Stimulated activated CD4-positive, alpha-beta T cell treated with anti-CD3 and anti-CD28 coated beads, Interleukin-4, amount 100 ng/mL, for 48 hours (primary cell): Measurements from ENCODE around the gene BCL7C.
"Not testable (repeated sequence)": the region's sequence is repeated elsewhere in the genome, so short reads cannot be mapped to it uniquely, and the experiment has no call there.

Source experiments
- DNase-seq, 2 donors: peaks; one replicate each; pipeline ENCODE4 v3.0.0-alpha.2; 2020; ENCODE audit warnings: low read depth in 2 of 2

Gene BCL7C

GRCh38 chr16:30866031-30866430, 27.8 kb downstream of the BCL7C start:
- DNase-seq, result no peak

GRCh38 chr16:30863178-30863577, 30.7 kb downstream of the BCL7C start:
- DNase-seq, result not testable (repeated sequence)

- not testable (repeated sequence) for DNase-seq
Measured at GRCh38 chr16:30860729-30861128, 33.1 kb downstream of the BCL7C start.

- no peak for DNase-seq
Measured at GRCh38 chr16:30858829-30859423, 35.0 kb downstream of the BCL7C start.

- no peak for DNase-seq
Measured at GRCh38 chr16:30858111-30858495, 35.8 kb downstream of the BCL7C start.

- DNase-seq, result no peak
Measured at GRCh38 chr16:30853758-30854157, 40.1 kb downstream of the BCL7C start.

GRCh38 chr16:30850246-30850645, 43.6 kb downstream of the BCL7C start:
- no peak for DNase-seq

- DNase-seq, result no peak
Measured at GRCh38 chr16:30846649-30847402, 47.1 kb downstream of the BCL7C start.

- DNase-seq, result peak; percentile 61 to 79
Measured at GRCh38 chr16:30844671-30845449, 49.0 kb downstream of the BCL7C start.

- DNase-seq, result no peak
Measured at GRCh38 chr16:30844346-30844670, 49.6 kb downstream of the BCL7C start.

GRCh38 chr16:30843501-30843900, 50.4 kb downstream of the BCL7C start:
- no peak for DNase-seq

GRCh38 chr16:30842971-30843370, 50.9 kb downstream of the BCL7C start:
- no peak for DNase-seq

- no peak for DNase-seq
Measured at GRCh38 chr16:30841332-30841731, 52.5 kb downstream of the BCL7C start.

- no peak for DNase-seq
Measured at GRCh38 chr16:30840611-30841010, 53.3 kb downstream of the BCL7C start.

GRCh38 chr16:30839523-30840227, 54.2 kb downstream of the BCL7C start:
- DNase-seq, result no peak

- no peak for DNase-seq
Measured at GRCh38 chr16:30838876-30839471, 54.9 kb downstream of the BCL7C start.

GRCh38 chr16:30837904-30838303, 56.0 kb downstream of the BCL7C start:
- no peak for DNase-seq
